HG03378 (cell line): ENCODE results near the gene BZW1.
"Not testable (repeated sequence)": the region's sequence is repeated elsewhere in the genome, so short reads cannot be mapped to it uniquely, and the experiment has no call there.

Source experiments
- ATAC-seq: cut with Tn5 transposase; IDR thresholded peaks from one replicate; pipeline ENCODE4 v1.9.1; 2021; ENCODE audit warnings: mild to moderate bottlenecking, moderate library complexity; ENCODE audit not compliant: unreplicated experiment

The BZW1 gene

GRCh38 chr2:200790185-200790584 is 21.5 kb upstream of the BZW1 start:
- ATAC-seq: no peak

- no peak for ATAC-seq
Measured at GRCh38 chr2:200791905-200792304, 19.8 kb upstream of the BZW1 start.

- ATAC-seq: no peak
Measured at GRCh38 chr2:200794143-200794542, 17.6 kb upstream of the BZW1 start.

- ATAC-seq: no peak
Measured at GRCh38 chr2:200795028-200795440, 16.7 kb upstream of the BZW1 start.

- ATAC-seq: no peak
Measured at GRCh38 chr2:200796561-200796960, 15.1 kb upstream of the BZW1 start.

GRCh38 chr2:200797242-200797770 is 14.4 kb upstream of the BZW1 start:
- no peak for ATAC-seq

- no peak for ATAC-seq
Measured at GRCh38 chr2:200798514-200798913, 13.2 kb upstream of the BZW1 start.

- no peak for ATAC-seq
Measured at GRCh38 chr2:200800458-200800857, 11.3 kb upstream of the BZW1 start.

GRCh38 chr2:200801431-200801830 is 10.3 kb upstream of the BZW1 start:
- ATAC-seq: not testable (repeated sequence)

GRCh38 chr2:200809506-200810251 is 2.0 kb upstream of the BZW1 start:
- no peak for ATAC-seq

GRCh38 chr2:200810252-200810997 is 1.3 kb upstream of the BZW1 start:
- no peak for ATAC-seq

GRCh38 chr2:200810998-200811332 is 745 bp upstream of the BZW1 start:
- ATAC-seq: no peak

- ATAC-seq: peak; percentile 20
Measured at GRCh38 chr2:200812122-200813022, 662 bp downstream of the BZW1 start.

- peak; percentile 31 for ATAC-seq
Measured at GRCh38 chr2:200814276-200814815, 2.6 kb downstream of the BZW1 start.

GRCh38 chr2:200814917-200815316 is 3.2 kb downstream of the BZW1 start:
- ATAC-seq: no peak

- not testable (repeated sequence) for ATAC-seq
Measured at GRCh38 chr2:200818732-200819131, 7.0 kb downstream of the BZW1 start.

- no peak for ATAC-seq
Measured at GRCh38 chr2:200820573-200821234, 9.0 kb downstream of the BZW1 start.

- ATAC-seq: no peak
Measured at GRCh38 chr2:200821686-200822245, 10.1 kb downstream of the BZW1 start.

GRCh38 chr2:200828104-200828503 is 16.4 kb downstream of the BZW1 start:
- ATAC-seq: no peak
